ENCODE results near the gene MICAL2.

MICAL2 gene

DNA sequence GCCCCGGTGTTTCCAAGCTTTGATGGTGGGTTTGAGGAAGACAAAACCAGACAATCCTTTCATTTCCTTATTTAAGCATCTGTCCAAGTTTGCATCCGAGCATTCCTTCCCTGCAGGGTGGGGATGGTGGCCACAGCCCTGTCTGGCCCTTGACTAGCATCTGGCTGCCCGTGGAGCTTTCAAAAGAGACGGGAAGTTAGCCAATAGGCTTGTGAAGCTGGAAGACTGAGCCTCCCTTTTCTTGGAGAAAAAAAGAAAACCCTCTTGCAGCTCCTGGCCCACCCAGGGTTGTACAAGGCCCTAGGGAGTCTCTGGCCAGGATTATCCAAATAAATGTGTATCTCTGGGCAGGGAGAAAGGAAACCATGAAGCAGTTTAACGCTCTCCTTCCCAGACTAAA lies 60.6 kb downstream of the MICAL2 start (continued):
- no peak for TF ChIP-seq ZNF626 (tag by site-specific recombination; IDR thresholded peaks at IDR 0.05)
- no peak for TF ChIP-seq ZNF404 (tag by site-specific recombination; IDR thresholded peaks at IDR 0.05)
- TF ChIP-seq, protein P1, sequence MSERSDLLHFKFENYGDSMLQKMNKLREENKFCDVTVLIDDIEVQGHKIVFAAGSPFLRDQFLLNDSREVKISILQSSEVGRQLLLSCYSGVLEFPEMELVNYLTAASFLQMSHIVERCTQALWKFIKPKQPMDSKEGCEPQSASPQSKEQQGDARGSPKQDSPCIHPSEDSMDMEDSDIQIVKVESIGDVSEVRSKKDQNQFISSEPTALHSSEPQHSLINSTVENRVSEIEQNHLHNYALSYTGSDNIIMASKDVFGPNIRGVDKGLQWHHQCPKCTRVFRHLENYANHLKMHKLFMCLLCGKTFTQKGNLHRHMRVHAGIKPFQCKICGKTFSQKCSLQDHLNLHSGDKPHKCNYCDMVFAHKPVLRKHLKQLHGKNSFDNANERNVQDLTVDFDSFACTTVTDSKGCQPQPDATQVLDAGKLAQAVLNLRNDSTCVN (tag by site-specific recombination; optimal IDR thresholded peaks at IDR 0.05), result no peak
- no peak for TF ChIP-seq ZNF248 (tag by site-specific recombination; IDR thresholded peaks at IDR 0.05)
- TF ChIP-seq ZFHX2 (tag by site-specific recombination; conservative IDR thresholded peaks at IDR 0.05), result no peak
- TF ChIP-seq, protein P2, sequence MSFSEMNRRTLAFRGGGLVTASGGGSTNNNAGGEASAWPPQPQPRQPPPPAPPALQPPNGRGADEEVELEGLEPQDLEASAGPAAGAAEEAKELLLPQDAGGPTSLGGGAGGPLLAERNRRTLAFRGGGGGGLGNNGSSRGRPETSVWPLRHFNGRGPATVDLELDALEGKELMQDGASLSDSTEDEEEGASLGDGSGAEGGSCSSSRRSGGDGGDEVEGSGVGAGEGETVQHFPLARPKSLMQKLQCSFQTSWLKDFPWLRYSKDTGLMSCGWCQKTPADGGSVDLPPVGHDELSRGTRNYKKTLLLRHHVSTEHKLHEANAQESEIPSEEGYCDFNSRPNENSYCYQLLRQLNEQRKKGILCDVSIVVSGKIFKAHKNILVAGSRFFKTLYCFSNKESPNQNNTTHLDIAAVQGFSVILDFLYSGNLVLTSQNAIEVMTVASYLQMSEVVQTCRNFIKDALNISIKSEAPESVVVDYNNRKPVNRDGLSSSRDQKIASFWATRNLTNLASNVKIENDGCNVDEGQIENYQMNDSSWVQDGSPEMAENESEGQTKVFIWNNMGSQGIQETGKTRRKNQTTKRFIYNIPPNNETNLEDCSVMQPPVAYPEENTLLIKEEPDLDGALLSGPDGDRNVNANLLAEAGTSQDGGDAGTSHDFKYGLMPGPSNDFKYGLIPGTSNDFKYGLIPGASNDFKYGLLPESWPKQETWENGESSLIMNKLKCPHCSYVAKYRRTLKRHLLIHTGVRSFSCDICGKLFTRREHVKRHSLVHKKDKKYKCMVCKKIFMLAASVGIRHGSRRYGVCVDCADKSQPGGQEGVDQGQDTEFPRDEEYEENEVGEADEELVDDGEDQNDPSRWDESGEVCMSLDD (tag by site-specific recombination; IDR thresholded peaks at IDR 0.05), result no peak

DNA sequence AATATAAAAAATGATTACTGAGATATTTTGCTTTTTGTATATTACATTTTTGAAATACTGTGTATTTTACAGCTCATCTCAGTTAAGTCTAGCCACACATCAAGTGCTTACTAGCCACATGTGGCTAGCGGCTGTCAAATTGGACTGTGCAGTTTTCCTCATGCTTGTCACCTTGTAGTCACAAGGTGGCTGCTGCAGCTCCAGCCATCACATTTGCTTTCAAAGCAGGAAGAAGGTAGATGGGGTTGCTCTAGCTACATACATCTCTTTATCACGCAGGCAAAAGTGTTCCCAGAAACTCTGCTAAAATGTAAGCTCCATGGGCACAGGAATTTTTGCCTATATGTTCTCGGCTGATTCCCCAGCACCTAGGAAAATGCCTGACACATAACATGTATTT lies 61.5 kb downstream of the MICAL2 start:
- no peak overlapping the region for H3K27ac ChIP-seq (ENCODE audit: extremely low read depth, low read depth, low read length)
- CTCF ChIA-PET, result interaction anchor here (0.7 to 1.2 kb wide), 2 partner anchors 9 to 35 kb away, joined by 3 to 5 read pairs; no protein-coding TSS in a partner anchor

DNA sequence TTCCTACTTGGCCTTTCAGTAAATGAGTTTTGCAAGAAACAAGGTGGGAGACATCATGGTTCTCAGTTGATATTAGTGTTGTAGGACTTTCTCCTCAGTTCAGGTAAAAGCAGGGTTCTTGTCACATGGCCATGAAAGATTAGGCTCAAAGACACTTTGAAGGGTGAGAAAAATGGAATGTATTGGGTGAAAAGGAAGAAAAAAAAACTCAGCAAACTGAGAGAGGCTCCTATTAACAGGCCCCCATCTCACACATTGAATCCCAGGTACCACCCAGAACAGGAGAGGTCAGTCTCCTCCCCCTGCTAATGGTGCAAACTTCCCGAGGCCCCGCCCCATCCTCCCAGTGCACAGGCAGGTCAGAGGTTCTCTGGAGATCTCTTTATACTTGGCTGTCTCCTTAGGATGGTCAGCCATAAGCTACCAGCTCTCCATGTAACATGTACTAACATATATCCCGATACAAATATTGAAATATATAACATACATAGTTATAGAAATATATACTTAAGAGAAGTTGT lies 62.2 kb downstream of the MICAL2 start:
- Histone ChIP-seq H3K4me3 (ENCODE audit: low read depth, low read length) (no peak overlapping the region), H3K9me3 (ENCODE audit: control insufficient read depth, insufficient read depth, low read depth, low read length) (no peaks in the 10 kb centered on the region), H3K4me1 (ENCODE audit: control insufficient read depth, insufficient read depth, low read length) (no peaks in the 10 kb centered on the region), H3K36me3 (ENCODE audit: control insufficient read depth in 2 of 2, insufficient read depth in 1 of 2, low read length in 2 of 2) (no peaks in the 10 kb centered on the region), H3K27ac (ENCODE audit: extremely low read depth, low read depth, low read length) (no peak overlapping the region)
- CTCF ChIA-PET, result interaction anchor here (0.5 to 1.2 kb wide), 3 partner anchors 15 to 169 kb away, joined by 3 to 5 read pairs (median 3); no protein-coding TSS in a partner anchor
- POLR2A ChIA-PET, result no interaction called here
- TF ChIP-seq, protein P3, sequence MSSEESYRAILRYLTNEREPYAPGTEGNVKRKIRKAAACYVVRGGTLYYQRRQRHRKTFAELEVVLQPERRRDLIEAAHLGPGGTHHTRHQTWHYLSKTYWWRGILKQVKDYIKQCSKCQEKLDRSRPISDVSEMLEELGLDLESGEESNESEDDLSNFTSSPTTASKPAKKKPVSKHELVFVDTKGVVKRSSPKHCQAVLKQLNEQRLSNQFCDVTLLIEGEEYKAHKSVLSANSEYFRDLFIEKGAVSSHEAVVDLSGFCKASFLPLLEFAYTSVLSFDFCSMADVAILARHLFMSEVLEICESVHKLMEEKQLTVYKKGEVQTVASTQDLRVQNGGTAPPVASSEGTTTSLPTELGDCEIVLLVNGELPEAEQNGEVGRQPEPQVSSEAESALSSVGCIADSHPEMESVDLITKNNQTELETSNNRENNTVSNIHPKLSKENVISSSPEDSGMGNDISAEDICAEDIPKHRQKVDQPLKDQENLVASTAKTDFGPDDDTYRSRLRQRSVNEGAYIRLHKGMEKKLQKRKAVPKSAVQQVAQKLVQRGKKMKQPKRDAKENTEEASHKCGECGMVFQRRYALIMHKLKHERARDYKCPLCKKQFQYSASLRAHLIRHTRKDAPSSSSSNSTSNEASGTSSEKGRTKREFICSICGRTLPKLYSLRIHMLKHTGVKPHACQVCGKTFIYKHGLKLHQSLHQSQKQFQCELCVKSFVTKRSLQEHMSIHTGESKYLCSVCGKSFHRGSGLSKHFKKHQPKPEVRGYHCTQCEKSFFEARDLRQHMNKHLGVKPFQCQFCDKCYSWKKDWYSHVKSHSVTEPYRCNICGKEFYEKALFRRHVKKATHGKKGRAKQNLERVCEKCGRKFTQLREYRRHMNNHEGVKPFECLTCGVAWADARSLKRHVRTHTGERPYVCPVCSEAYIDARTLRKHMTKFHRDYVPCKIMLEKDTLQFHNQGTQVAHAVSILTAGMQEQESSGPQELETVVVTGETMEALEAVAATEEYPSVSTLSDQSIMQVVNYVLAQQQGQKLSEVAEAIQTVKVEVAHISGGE (tag by site-specific recombination; conservative IDR thresholded peaks at IDR 0.05; ENCODE audit: low read depth), result no peak
- TF ChIP-seq, protein P4, sequence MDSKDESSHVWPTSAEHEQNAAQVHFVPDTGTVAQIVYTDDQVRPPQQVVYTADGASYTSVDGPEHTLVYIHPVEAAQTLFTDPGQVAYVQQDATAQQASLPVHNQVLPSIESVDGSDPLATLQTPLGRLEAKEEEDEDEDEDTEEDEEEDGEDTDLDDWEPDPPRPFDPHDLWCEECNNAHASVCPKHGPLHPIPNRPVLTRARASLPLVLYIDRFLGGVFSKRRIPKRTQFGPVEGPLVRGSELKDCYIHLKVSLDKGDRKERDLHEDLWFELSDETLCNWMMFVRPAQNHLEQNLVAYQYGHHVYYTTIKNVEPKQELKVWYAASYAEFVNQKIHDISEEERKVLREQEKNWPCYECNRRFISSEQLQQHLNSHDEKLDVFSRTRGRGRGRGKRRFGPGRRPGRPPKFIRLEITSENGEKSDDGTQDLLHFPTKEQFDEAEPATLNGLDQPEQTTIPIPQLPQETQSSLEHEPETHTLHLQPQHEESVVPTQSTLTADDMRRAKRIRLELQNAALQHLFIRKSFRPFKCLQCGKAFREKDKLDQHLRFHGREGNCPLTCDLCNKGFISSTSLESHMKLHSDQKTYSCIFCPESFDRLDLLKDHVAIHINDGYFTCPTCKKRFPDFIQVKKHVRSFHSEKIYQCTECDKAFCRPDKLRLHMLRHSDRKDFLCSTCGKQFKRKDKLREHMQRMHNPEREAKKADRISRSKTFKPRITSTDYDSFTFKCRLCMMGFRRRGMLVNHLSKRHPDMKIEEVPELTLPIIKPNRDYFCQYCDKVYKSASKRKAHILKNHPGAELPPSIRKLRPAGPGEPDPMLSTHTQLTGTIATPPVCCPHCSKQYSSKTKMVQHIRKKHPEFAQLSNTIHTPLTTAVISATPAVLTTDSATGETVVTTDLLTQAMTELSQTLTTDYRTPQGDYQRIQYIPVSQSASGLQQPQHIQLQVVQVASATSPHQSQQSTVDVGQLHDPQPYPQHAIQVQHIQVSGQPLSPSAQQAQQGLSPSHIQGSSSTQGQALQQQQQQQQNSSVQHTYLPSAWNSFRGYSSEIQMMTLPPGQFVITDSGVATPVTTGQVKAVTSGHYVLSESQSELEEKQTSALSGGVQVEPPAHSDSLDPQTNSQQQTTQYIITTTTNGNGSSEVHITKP (tag by site-specific recombination; IDR thresholded peaks at IDR 0.05), result peak; percentile 56; the same call in 1 of the 2 replicates

More for the DNA sequence above, 61.5 kb downstream of the MICAL2 start:
- TF ChIP-seq, protein P5, sequence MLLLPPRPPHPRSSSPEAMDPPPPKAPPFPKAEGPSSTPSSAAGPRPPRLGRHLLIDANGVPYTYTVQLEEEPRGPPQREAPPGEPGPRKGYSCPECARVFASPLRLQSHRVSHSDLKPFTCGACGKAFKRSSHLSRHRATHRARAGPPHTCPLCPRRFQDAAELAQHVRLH (tag by site-specific recombination; IDR thresholded peaks at IDR 0.05), result 0 out of 2 replicates have a peak, but pooled peaks have one; percentile 20
- TF ChIP-seq KLF10 (tag by site-specific recombination; IDR thresholded peaks at IDR 0.05) (no peak), ZNF600 (tag by site-specific recombination; IDR thresholded peaks at IDR 0.05) (no peak), ZNF701 (tag by site-specific recombination; IDR thresholded peaks at IDR 0.05) (no peak), HOXD13 (CRISPR knock-in tag; IDR thresholded peaks at IDR 0.05; ENCODE audit: borderline replicate concordance) (no peak), ZNF341 (tag by site-specific recombination; IDR thresholded peaks at IDR 0.05; ENCODE audit: low read depth) (no peak), ZNF521 (tag by site-specific recombination; IDR thresholded peaks at IDR 0.05) (no peak), ZSCAN30 (tag by site-specific recombination; IDR thresholded peaks at IDR 0.05) (no peak), SETDB1 (IDR thresholded peaks at IDR 0.05; ENCODE audit: insufficient read length, low read length) (peak; percentile 88)
- TF ChIP-seq, protein P6, sequence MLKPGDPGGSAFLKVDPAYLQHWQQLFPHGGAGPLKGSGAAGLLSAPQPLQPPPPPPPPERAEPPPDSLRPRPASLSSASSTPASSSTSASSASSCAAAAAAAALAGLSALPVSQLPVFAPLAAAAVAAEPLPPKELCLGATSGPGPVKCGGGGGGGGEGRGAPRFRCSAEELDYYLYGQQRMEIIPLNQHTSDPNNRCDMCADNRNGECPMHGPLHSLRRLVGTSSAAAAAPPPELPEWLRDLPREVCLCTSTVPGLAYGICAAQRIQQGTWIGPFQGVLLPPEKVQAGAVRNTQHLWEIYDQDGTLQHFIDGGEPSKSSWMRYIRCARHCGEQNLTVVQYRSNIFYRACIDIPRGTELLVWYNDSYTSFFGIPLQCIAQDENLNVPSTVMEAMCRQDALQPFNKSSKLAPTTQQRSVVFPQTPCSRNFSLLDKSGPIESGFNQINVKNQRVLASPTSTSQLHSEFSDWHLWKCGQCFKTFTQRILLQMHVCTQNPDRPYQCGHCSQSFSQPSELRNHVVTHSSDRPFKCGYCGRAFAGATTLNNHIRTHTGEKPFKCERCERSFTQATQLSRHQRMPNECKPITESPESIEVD (tag by site-specific recombination; IDR thresholded peaks at IDR 0.05), result no peak
- no peak overlapping the region for H3K4me3 ChIP-seq (ENCODE audit: low read depth, low read length)
- H3K9me3 ChIP-seq (ENCODE audit: control insufficient read depth, insufficient read depth, low read depth, low read length), result no peaks in the 10 kb centered on the region
- H3K36me3 ChIP-seq (ENCODE audit: control insufficient read depth in 2 of 2, insufficient read depth in 1 of 2, low read length in 2 of 2), result no peaks in the 10 kb centered on the region
- POLR2A ChIA-PET, result interaction anchor here (0.5 kb wide), 1 partner anchor 65 kb away, joined by 4 read pairs; no protein-coding TSS in a partner anchor
- H3K4me1 ChIP-seq (ENCODE audit: control insufficient read depth, insufficient read depth, low read length), result no peaks in the 10 kb centered on the region

All from HEK293 (cell line).